Stomach (tissue), 9 donors: ENCODE results near the gene CFAP77. TPM values are rescaled to one million over a fixed set of nuclear protein-coding genes. Genes with fewer than 3 reads are reported as not detected.

ENCODE experiments used
- DNase-seq, 2 donors: peaks; one replicate each; pipeline versions ENCODE4 v3.0.0 to v3.0.0-alpha.2; 2013 to 2019
- H3K27ac ChIP-seq, 5 donors: fragments of 200-600 bp in 4 of 5; sonication (generic) in 4 of 5; one replicate each; pipeline ENCODE4 v1.5.1; 2013 to 2019; ENCODE audit warnings: mild to moderate bottlenecking in 1 of 5, moderate library complexity in 1 of 5
- H3K27me3 ChIP-seq, 3 donors: fragments of 200-600 bp; sonication (generic); one replicate each; pipeline ENCODE4 v1.5.1; 2017 to 2019; ENCODE audit warnings: mixed run types in 1 of 3
- H3K36me3 ChIP-seq, 4 donors: fragments of 200-600 bp; sonication (generic); 1 replicate in 3 of 4; 2 replicates in 1 of 4; pipeline ENCODE4 v1.5.1; 2016 to 2019
- H3K4me1 ChIP-seq, 4 donors: fragments of 200-600 bp; sonication (generic); one replicate each; pipeline ENCODE4 v1.5.1; 2016 to 2019
- H3K4me3 ChIP-seq, 4 donors: fragments of 200-600 bp; sonication (generic) in 3 of 4; one replicate each; pipeline ENCODE4 v1.5.1; 2016 to 2019; ENCODE audit warnings: mild to moderate bottlenecking in 1 of 4
- H3K9me3 ChIP-seq, 4 donors: fragments of 200-600 bp; sonication (generic); one replicate each; pipeline ENCODE4 v1.5.1; 2016 to 2019
- EP300 ChIP-seq: sonication (generic); formaldehyde crosslinking; IDR thresholded peaks from one replicate; pipeline ENCODE4 v1.6.1; 2017; ENCODE audit warnings: antibody characterized with exemption
- POLR2A ChIP-seq, 4 donors: fragments of 450-650 bp; IDR thresholded peaks; one replicate each; pipeline ENCODE4 v1.6.1; 2016; ENCODE audit warnings: antibody characterized with exemption in 4 of 4, control low read depth in 2 of 4, mild to moderate bottlenecking in 1 of 4, moderate library complexity in 1 of 4
- POLR2AphosphoS5 ChIP-seq, 3 donors: sonication (generic); formaldehyde crosslinking; IDR thresholded peaks; one replicate each; pipeline ENCODE4 v1.6.1; 2016; ENCODE audit warnings: antibody characterized with exemption in 3 of 3
- WGBS, 5 donors: extraction: QIAGEN DNeasy Blood & Tissue Kit in 3 of 5; methylation state at CpG; one replicate each; pipeline versions ENCODE4 v1.1.5 to v1.1.7; 2013 to 2018; 5-methylcytosine and 5-hydroxymethylcytosine counted together
- intact Hi-C: fragments of 100-400 bp; cut with DNase I; formaldehyde crosslinking; loops from one replicate; pipeline ENCODE4 v1.15.1; 2023; ENCODE audit warnings: low total_unique reads
- polyA plus RNA-seq, 3 donors: library from polyadenylated mRNA; stranded (reverse); fragments of 200-250 nt; gene quantifications; one replicate each; pipeline ENCODE4 v1.2.3, GENCODE V29; 2013
- total RNA-seq, 5 donors: library from RNA; depleted of rRNA; stranded (reverse); fragments of >200 nt; gene quantifications; one replicate each; pipeline versions ENCODE4 v1.1.0 to v1.2.3, GENCODE V29; 2014 to 2016
- TF ChIP-seq, protein P1 (sequence below), 7 experiments: fragments of 450-650 bp in 4 of 7; fragments of 200-600 bp in 3 of 7; sonication (generic) in 3 of 7; IDR thresholded peaks; one replicate each; pipeline ENCODE4 v1.5.1; 2016 to 2019; ENCODE audit warnings: antibody characterized with exemption in 7 of 7, control low read depth in 2 of 7, mild to moderate bottlenecking in 1 of 7
- donor health status: healthy with polysubstance abuse.
- donor health status: Bipolar disorder and iron deficiency.
- donor health status: healthy.

CFAP77 gene
- total and polyA plus RNA-seq, 8 donors = not detected

DNA sequence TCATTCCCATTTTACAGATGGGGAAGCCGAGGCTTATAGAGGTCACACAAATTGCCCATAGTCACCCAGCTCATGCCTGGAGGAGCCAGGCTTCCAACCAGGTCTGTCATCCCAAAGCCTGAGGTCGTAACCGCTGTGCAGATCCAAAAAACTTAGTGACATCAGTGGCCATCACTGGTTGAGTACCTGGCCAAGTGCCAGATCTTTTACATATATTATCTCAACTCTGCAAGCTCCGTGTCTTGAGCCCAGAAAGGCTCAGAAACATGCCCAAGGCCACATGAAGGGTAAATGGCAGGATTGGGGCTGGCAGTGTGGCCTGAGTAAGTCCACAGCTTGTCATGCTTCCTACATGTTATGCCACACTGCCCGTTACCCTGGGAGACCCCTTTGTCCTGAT is 13.5 kb downstream of the CFAP77 start:
- Histone ChIP-seq H3K9me3 (no peaks in the 10 kb centered on the region), H3K4me1 (no peaks in the 10 kb centered on the region), H3K27ac (no peak overlapping the region), H3K36me3 (no peaks in the 10 kb centered on the region), H3K4me3 (no peak overlapping the region), H3K27me3 (peaks cover 0 to 90% (median 55%) of the 10 kb centered on the region in 3 donors)
- no peak for DNase-seq
- 66 to 82% (median 71%) methylated on average over 3 to 5 of the region's 5 CpGs for WGBS, 5 donors
- TF ChIP-seq POLR2AphosphoS5 (IDR thresholded peaks at IDR 0.05) (no peak), EP300 (no peak), POLR2A (IDR thresholded peaks at IDR 0.05) (no peak)
- TF ChIP-seq, protein P1, sequence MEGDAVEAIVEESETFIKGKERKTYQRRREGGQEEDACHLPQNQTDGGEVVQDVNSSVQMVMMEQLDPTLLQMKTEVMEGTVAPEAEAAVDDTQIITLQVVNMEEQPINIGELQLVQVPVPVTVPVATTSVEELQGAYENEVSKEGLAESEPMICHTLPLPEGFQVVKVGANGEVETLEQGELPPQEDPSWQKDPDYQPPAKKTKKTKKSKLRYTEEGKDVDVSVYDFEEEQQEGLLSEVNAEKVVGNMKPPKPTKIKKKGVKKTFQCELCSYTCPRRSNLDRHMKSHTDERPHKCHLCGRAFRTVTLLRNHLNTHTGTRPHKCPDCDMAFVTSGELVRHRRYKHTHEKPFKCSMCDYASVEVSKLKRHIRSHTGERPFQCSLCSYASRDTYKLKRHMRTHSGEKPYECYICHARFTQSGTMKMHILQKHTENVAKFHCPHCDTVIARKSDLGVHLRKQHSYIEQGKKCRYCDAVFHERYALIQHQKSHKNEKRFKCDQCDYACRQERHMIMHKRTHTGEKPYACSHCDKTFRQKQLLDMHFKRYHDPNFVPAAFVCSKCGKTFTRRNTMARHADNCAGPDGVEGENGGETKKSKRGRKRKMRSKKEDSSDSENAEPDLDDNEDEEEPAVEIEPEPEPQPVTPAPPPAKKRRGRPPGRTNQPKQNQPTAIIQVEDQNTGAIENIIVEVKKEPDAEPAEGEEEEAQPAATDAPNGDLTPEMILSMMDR (IDR thresholded peaks at IDR 0.05) = no peak
- intact Hi-C loops = no loop called here

DNA sequence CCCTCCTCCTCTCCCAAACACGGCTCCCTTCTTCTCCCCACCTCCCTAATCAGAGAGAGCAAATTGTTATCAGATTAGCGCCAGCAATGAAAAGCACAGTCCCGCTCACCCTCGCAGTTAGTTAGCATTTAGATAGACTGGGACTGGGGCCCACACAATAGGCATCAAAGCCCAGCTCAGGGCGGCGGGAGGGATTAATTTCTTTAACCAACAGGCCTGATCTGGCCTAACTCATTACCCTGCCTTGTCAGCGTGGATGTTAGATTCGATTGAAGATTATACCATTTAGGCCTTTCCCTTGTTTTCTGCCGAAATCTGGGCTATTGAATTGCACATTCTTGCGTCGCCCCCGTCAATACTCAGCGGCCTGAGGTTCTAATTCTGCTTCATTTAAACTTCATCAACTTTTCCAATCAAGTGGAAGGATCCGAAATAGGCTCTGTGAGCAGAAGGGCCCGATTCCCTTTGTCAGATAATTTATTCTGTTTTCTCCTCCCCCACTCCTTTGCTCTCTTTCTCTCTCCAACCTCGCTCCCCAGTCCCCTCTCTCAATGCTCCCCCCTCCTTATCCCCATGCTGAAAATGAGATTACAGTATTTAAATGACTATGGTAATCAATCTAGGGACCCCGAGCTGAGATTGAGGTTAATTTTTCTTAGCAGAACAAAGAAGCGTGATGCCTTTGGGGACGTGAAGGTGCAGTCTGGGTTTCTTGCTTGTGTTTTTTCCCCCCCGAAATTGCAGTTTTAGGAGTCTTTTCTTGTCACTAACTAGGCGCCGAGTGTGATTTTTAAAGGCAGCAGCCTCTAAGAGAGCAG is 15.1 kb downstream of the CFAP77 start:
- Histone ChIP-seq H3K27ac (no peak overlapping the region), H3K4me3 (no peak overlapping the region), H3K27me3 (peaks cover 0 to 87% (median 45%) of the 10 kb centered on the region in 3 donors), H3K4me1 (no peaks in the 10 kb centered on the region), H3K36me3 (no peaks in the 10 kb centered on the region), H3K9me3 (no peaks in the 10 kb centered on the region)
- no peak for DNase-seq
- intact Hi-C loops = no loop called here
- WGBS, 5 donors = 31 to 40% (median 37%) methylated on average over 22 of the region's 22 CpGs
- TF ChIP-seq POLR2A (IDR thresholded peaks at IDR 0.05) (no peak), EP300 (no peak), POLR2AphosphoS5 (IDR thresholded peaks at IDR 0.05) (no peak)
- TF ChIP-seq, protein P1 (IDR thresholded peaks at IDR 0.05) = no peak

DNA sequence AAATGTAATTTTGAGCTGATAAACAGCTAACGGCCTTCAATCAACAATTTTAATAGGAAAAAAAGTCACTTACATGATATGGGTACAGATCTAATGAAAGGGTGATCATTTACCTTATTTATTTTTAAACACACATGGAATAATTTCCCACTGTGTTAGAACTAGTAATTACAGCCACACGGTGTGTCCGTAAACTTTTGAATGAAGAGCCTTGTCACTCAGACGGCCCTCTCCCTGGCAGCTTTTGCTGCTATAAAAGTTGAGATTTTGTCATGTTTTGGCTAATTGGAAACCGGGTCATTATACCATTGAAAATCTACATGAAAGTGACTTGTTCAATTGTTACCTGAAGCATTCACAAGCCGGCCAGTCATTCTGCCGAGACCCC is 15.7 kb downstream of the CFAP77 start:
- no peak overlapping the region for H3K4me3 ChIP-seq
- TF ChIP-seq, protein P1 (IDR thresholded peaks at IDR 0.05) = no peak
- TF ChIP-seq EP300 (no peak), POLR2AphosphoS5 (IDR thresholded peaks at IDR 0.05) (no peak), POLR2A (IDR thresholded peaks at IDR 0.05) (no peak)
- DNase-seq = no peak
- whole genome bisulfite sequencing, 5 donors = 40 to 47% (median 41%) methylated on average over 7 of the region's 7 CpGs
- no peaks in the 10 kb centered on the region for H3K4me1 ChIP-seq
- no peaks in the 10 kb centered on the region for H3K36me3 ChIP-seq
- intact Hi-C loops = no loop called here
- H3K9me3 ChIP-seq = no peaks in the 10 kb centered on the region
- no peak overlapping the region for H3K27ac ChIP-seq
- peaks cover 0 to 86% (median 45%) of the 10 kb centered on the region in 3 donors for H3K27me3 ChIP-seq

DNA sequence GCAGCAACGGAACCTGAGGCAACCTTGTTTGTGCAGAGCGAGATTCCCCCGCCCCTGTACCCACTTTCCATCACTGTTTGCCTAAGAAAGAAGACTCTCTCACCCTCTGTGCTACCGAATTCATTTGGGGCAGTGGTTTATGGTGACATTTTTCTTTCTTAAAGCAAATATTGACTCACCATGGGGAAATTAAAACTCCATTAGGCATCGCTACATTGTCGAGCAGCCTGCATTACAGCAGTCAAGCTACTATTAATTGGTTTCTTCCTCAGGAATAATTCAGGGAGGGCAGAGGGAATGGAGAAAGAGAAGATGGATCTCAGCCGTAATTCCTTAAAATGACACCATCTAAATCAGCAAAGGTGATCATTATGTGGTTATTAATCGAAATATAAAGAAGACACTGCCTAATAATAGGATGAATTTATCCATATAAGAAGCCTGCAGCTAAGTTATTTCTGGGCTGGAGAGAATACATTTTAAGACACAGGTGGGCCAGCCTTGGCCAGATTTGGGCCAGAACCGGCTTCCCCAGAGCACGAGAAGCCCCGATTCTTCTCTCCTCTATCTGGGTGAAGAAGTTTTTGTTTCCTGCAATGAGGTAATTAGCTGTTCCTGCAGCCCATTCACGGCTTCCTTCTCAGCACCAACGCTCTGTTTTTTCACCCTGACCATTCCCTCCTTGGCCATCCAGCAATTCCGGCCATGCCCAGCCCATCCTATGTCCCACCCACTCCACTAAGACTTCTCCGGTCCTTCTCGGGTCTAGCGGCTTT is 16.8 kb downstream of the CFAP77 start:
- TF ChIP-seq POLR2AphosphoS5 (IDR thresholded peaks at IDR 0.05) (no peak), POLR2A (IDR thresholded peaks at IDR 0.05) (no peak), EP300 (no peak)
- TF ChIP-seq, protein P1 (IDR thresholded peaks at IDR 0.05) = no peak
- Histone ChIP-seq H3K4me3 (no peak overlapping the region), H3K4me1 (no peaks in the 10 kb centered on the region), H3K9me3 (no peaks in the 10 kb centered on the region), H3K36me3 (no peaks in the 10 kb centered on the region), H3K27ac (no peak overlapping the region), H3K27me3 (peaks cover 0 to 93% (median 49%) of the 10 kb centered on the region in 3 donors)
- intact Hi-C loops = no loop called here
- no peak for DNase-seq
- 35 to 42% (median 37%) methylated on average over 17 of the region's 17 CpGs for WGBS, 5 donors
